SU-DHL-6 (cell line): Measurements from ENCODE around the gene BIRC5.

Experiments used
- EZH2phosphoT487 ChIP-seq: fragments of 200-600 bp; sonication (generic), shearing (Covaris generic); conservative IDR thresholded peaks from 2 replicates; pipeline ENCODE4 v1.6.1; 2018; ENCODE audit warnings: mild to moderate bottlenecking, antibody characterized with exemption, low read length, moderate library complexity, mixed read lengths
- TF ChIP-seq, protein P1 (sequence below): fragments of 200-600 bp; sonication (generic); IDR thresholded peaks from one replicate; pipeline ENCODE4 v1.5.1; 2017; ENCODE audit warnings: antibody characterized with exemption, mild to moderate bottlenecking, low read length, moderate library complexity; ENCODE audit not compliant: insufficient read depth, poor library complexity, severe bottlenecking

GRCh38 chr17:78230252-78230962 is 16.4 kb downstream of the BIRC5 start:
- TF ChIP-seq, protein P1, sequence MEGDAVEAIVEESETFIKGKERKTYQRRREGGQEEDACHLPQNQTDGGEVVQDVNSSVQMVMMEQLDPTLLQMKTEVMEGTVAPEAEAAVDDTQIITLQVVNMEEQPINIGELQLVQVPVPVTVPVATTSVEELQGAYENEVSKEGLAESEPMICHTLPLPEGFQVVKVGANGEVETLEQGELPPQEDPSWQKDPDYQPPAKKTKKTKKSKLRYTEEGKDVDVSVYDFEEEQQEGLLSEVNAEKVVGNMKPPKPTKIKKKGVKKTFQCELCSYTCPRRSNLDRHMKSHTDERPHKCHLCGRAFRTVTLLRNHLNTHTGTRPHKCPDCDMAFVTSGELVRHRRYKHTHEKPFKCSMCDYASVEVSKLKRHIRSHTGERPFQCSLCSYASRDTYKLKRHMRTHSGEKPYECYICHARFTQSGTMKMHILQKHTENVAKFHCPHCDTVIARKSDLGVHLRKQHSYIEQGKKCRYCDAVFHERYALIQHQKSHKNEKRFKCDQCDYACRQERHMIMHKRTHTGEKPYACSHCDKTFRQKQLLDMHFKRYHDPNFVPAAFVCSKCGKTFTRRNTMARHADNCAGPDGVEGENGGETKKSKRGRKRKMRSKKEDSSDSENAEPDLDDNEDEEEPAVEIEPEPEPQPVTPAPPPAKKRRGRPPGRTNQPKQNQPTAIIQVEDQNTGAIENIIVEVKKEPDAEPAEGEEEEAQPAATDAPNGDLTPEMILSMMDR, result no peak
- no peak for TF ChIP-seq EZH2phosphoT487
